H1 (cell line): ENCODE results near the gene ROBO2. TPM values are rescaled to one million over a fixed set of nuclear protein-coding genes. Genes with fewer than 3 reads are reported as not detected.

ENCODE experiments used
- CTCF ChIA-PET: fragments of 300-600 bp; sonication (Branson Sonifier 250); formaldehyde crosslinking; loops from one replicate; lab custom pipeline; 2021; ENCODE audit not compliant: partially characterized antibody; lab: Charles Lee
- POLR2A ChIA-PET: fragments of 300-600 bp; sonication (Branson Sonifier 250); formaldehyde crosslinking; loops from one replicate; lab custom pipeline; 2021; ENCODE audit warnings: inconsistent platforms; ENCODE audit not compliant: partially characterized antibody; lab: Charles Lee
- DNase-seq, 2 experiments: peaks; one replicate each; pipeline versions ENCODE4 v3.0.0 to v3.0.0-alpha.2; 2010 to 2022; ENCODE audit warnings: low spot score in 2 of 2, low read depth in 1 of 2, mixed read lengths in 1 of 2
- FAIRE-seq: peaks from 2 replicates; lab custom pipeline; 2011; peaks lifted over from hg19 to GRCh38; lab: Jason Lieb, UNC
- H2AFZ ChIP-seq: 2 replicates; pipeline ENCODE4 v1.8.1; 2012; ENCODE audit warnings: low read length, inconsistent platforms
- H2AK5ac ChIP-seq: 2 replicates; pipeline ENCODE4 v1.6.1; 2013; ENCODE audit warnings: low read depth, low read length
- H2BK120ac ChIP-seq: replicated peaks from 2 replicates; pipeline ENCODE3; 2013; ENCODE audit warnings: low read depth, low read length, inconsistent platforms
- H2BK12ac ChIP-seq: 2 replicates; pipeline ENCODE4 v1.6.1; 2013; ENCODE audit warnings: low read depth, low read length
- H2BK15ac ChIP-seq: 2 replicates; pipeline ENCODE4 v1.6.1; 2013; ENCODE audit warnings: low read length
- H2BK20ac ChIP-seq: 2 replicates; pipeline ENCODE4 v1.6.1; 2013; ENCODE audit warnings: low read length
- H2BK5ac ChIP-seq: 2 replicates; pipeline ENCODE4 v1.6.1; 2013; ENCODE audit warnings: low read depth, low read length
- H3K14ac ChIP-seq: 2 replicates; pipeline ENCODE4 v1.6.1; 2013; ENCODE audit warnings: inconsistent platforms; ENCODE audit not compliant: insufficient read length
- H3K18ac ChIP-seq: 2 replicates; pipeline ENCODE4 v1.6.1; 2013; ENCODE audit warnings: low read length; ENCODE audit errors: extremely low read depth
- H3K23ac ChIP-seq: 2 replicates; pipeline ENCODE4 v1.6.1; 2013; ENCODE audit warnings: inconsistent platforms; ENCODE audit not compliant: insufficient read length
- H3K23me2 ChIP-seq: 2 replicates; pipeline ENCODE4 v1.6.1; 2013; ENCODE audit warnings: low read depth, low read length
- H3K27ac ChIP-seq: 2 replicates; pipeline ENCODE4 v1.6.1; 2011; ENCODE audit warnings: low read depth, low read length, inconsistent platforms
- H3K27me3 ChIP-seq, 4 experiments: replicated peaks in 1 of 4; 1 replicate in 1 of 4; 2 replicates in 3 of 4; pipeline versions ENCODE4 v1.6.1 to v1.8.1; 2011 to 2013; ENCODE audit warnings: low read length in 3 of 4, mild to moderate bottlenecking in 3 of 4, inconsistent platforms in 2 of 4, mixed read lengths in 2 of 4, moderate library complexity in 1 of 4; ENCODE audit not compliant: control insufficient read depth in 3 of 4, insufficient read depth in 3 of 4; ENCODE audit errors: extremely low read depth in 1 of 4
- H3K36me3 ChIP-seq, 4 experiments: 2 replicates each; pipeline versions ENCODE4 v1.6.1 to v1.8.1; 2011 to 2013; ENCODE audit warnings: mild to moderate bottlenecking in 4 of 4, low read length in 3 of 4, moderate library complexity in 2 of 4, control low read depth in 1 of 4, inconsistent platforms in 1 of 4; ENCODE audit not compliant: insufficient read depth in 4 of 4, control insufficient read depth in 2 of 4
- H3K4ac ChIP-seq: replicated peaks from 2 replicates; pipeline ENCODE3; 2013; ENCODE audit warnings: low read length, low read depth, mixed read lengths, inconsistent platforms; ENCODE audit not compliant: insufficient read length
- H3K4me1 ChIP-seq, 4 experiments: replicated peaks in 1 of 4; 1 replicate in 1 of 4; 2 replicates in 3 of 4; pipeline versions ENCODE4 v1.6.1 to v1.8.1; 2011 to 2013; ENCODE audit warnings: low read length in 3 of 4, inconsistent platforms in 2 of 4, mixed read lengths in 1 of 4; ENCODE audit not compliant: insufficient read depth in 4 of 4, control insufficient read depth in 3 of 4
- H3K4me2 ChIP-seq, 2 experiments: 2 replicates each; pipeline versions ENCODE4 v1.6.1 to v1.8.1; 2011 to 2013; ENCODE audit warnings: low read depth in 2 of 2, low read length in 2 of 2, control low read depth in 1 of 2, inconsistent platforms in 1 of 2, mild to moderate bottlenecking in 1 of 2; ENCODE audit not compliant: insufficient read depth in 1 of 2
- H3K4me3 ChIP-seq, 4 experiments: fragments of 200-600, 300-600 bp in 1 of 4; sonication (generic), shearing (Covaris generic), sonication (Bioruptor Twin) in 1 of 4; 2 replicates each; pipeline versions ENCODE4 v1.5.1 to v1.8.1; 2011 to 2016; ENCODE audit warnings: low read length in 4 of 4, low read depth in 3 of 4, control low read depth in 2 of 4, inconsistent platforms in 2 of 4, mild to moderate bottlenecking in 2 of 4, mixed read lengths in 1 of 4, moderate library complexity in 1 of 4; ENCODE audit not compliant: insufficient read depth in 2 of 4; ENCODE audit errors: extremely low read depth in 1 of 4
- H3K56ac ChIP-seq: replicated peaks from 2 replicates; pipeline ENCODE3; 2013; ENCODE audit warnings: low read depth, mild to moderate bottlenecking, mixed read lengths, low read length, inconsistent platforms; ENCODE audit not compliant: insufficient read length
- H3K79me1 ChIP-seq: 2 replicates; pipeline ENCODE4 v1.6.1; 2013; ENCODE audit warnings: low read depth, low read length, control low read depth
- H3K79me2 ChIP-seq, 2 experiments: 2 replicates each; pipeline versions ENCODE4 v1.6.1 to v1.8.1; 2012 to 2013; ENCODE audit warnings: low read length in 2 of 2, mild to moderate bottlenecking in 2 of 2, inconsistent platforms in 1 of 2; ENCODE audit not compliant: insufficient read depth in 2 of 2, control insufficient read depth in 1 of 2
- H3K9ac ChIP-seq, 4 experiments: replicated peaks in 1 of 4; 1 replicate in 1 of 4; 2 replicates in 3 of 4; pipeline versions ENCODE4 v1.6.1 to v1.8.1; 2011 to 2013; ENCODE audit warnings: low read depth in 3 of 4, low read length in 3 of 4, control low read depth in 2 of 4, mild to moderate bottlenecking in 2 of 4, moderate library complexity in 2 of 4, inconsistent platforms in 1 of 4; ENCODE audit errors: extremely low read depth in 1 of 4
- H3K9me3 ChIP-seq, 2 experiments: 2 replicates each; pipeline versions ENCODE4 v1.6.1 to v1.8.1; 2012 to 2013; ENCODE audit warnings: mild to moderate bottlenecking in 2 of 2, moderate library complexity in 2 of 2, control low read depth in 1 of 2, inconsistent platforms in 1 of 2, low read depth in 1 of 2, low read length in 1 of 2, mixed read lengths in 1 of 2; ENCODE audit not compliant: insufficient read depth in 2 of 2
- H4K20me1 ChIP-seq, 2 experiments: replicated peaks in 1 of 2; 2 replicates each; pipeline versions ENCODE3 to v1.8.1; 2011 to 2013; ENCODE audit warnings: inconsistent platforms in 2 of 2, low read length in 2 of 2, mild to moderate bottlenecking in 1 of 2; ENCODE audit not compliant: insufficient read depth in 2 of 2, control insufficient read depth in 1 of 2
- H4K5ac ChIP-seq: 2 replicates; pipeline ENCODE4 v1.6.1; 2013; ENCODE audit warnings: low read length, low read depth, mixed read lengths, inconsistent platforms; ENCODE audit not compliant: insufficient read length
- H4K8ac ChIP-seq: 2 replicates; pipeline ENCODE4 v1.8.0; 2013; ENCODE audit warnings: mild to moderate bottlenecking, moderate library complexity, low read length, inconsistent platforms; ENCODE audit not compliant: insufficient read depth; ENCODE audit errors: extremely low read depth
- H4K91ac ChIP-seq: replicated peaks from 2 replicates; pipeline ENCODE3; 2013; ENCODE audit warnings: low read length, mixed read lengths, inconsistent platforms; ENCODE audit not compliant: insufficient read length
- CHD2 ChIP-seq: IDR thresholded peaks from 2 replicates; pipeline ENCODE4 v1.6.1; 2012; ENCODE audit warnings: low read length, improper control_type of control experiment
- FOSL1 ChIP-seq: IDR thresholded peaks from 2 replicates; pipeline ENCODE4 v1.6.1; 2011; ENCODE audit warnings: mild to moderate bottlenecking, low read depth, low read length, moderate library complexity; ENCODE audit not compliant: insufficient read depth
- GTF2F1 ChIP-seq: IDR thresholded peaks from 2 replicates; pipeline ENCODE4 v1.6.1; 2012; ENCODE audit warnings: low read depth, low read length, improper control_type of control experiment, borderline replicate concordance
- POLR2A ChIP-seq, 2 experiments: IDR thresholded peaks; 1 replicate in 1 of 2; 2 replicates in 1 of 2; pipeline ENCODE4 v1.6.1; 2011; ENCODE audit warnings: low read depth in 2 of 2, low read length in 2 of 2, mild to moderate bottlenecking in 2 of 2; ENCODE audit errors: control extremely low read depth in 1 of 2
- RBBP5 ChIP-seq: IDR thresholded peaks from 2 replicates; pipeline ENCODE4 v1.7.1; 2012; ENCODE audit warnings: low read depth, mild to moderate bottlenecking, inconsistent platforms, low read length, moderate library complexity, borderline replicate concordance
- SAP30 ChIP-seq: fragments of 300-600 bp; sonication (generic); IDR thresholded peaks from 2 replicates; pipeline ENCODE4 v1.7.1; 2012; ENCODE audit warnings: low read length, moderate library complexity, mild to moderate bottlenecking, inconsistent platforms; ENCODE audit not compliant: insufficient read depth, insufficient replicate concordance
- TEAD4 ChIP-seq: IDR thresholded peaks from 2 replicates; pipeline ENCODE4 v1.6.1; 2012; ENCODE audit warnings: low read depth, low read length, inconsistent platforms, mixed read lengths
- WGBS, 2 experiments: shearing (Covaris generic) in 1 of 2; methylation state at CpG; one replicate each; pipeline versions ENCODE4 v1.1.6 to v1.1.7; 2013 to 2015; ENCODE audit warnings: low lambda C conversion rate in 2 of 2, mixed read lengths in 2 of 2, inconsistent platforms in 1 of 2, low coverage in 1 of 2, missing lambda C conversion rate in 1 of 2; ENCODE audit not compliant: insufficient replicate concordance in 2 of 2, insufficient coverage in 1 of 2, insufficient read length in 1 of 2; ENCODE audit errors: extremely low coverage in 1 of 2, missing lambda C conversion rate in 1 of 2; 5-methylcytosine and 5-hydroxymethylcytosine counted together
- polyA plus RNA-seq, 7 experiments: library from polyadenylated mRNA; depleted of rRNA in 3 of 7; stranded (reverse) in 5 of 7; unstranded in 2 of 7; fragments of >200 nt in 5 of 7; fragments of 200-250 nt in 2 of 7; gene quantifications; 1 replicate in 5 of 7; 2 replicates in 1 of 7; 4 replicates in 1 of 7; pipeline versions ENCODE4 v1.2.1 to v1.2.3, GENCODE V29; 2011 to 2013; ENCODE audit warnings: missing spikeins in 2 of 7, mixed read lengths in 2 of 7
- total RNA-seq: library from RNA; stranded (reverse); fragmentation: NEBNext Ultra II Directional; extraction: Animal tissue kit (Norgen Biotek cat#: 25700); gene quantifications from 2 replicates; pipeline ENCODE4 v1.2.1, GENCODE V29; 2021

The ROBO2 gene
- total and polyA plus RNA-seq, 2 of the 8 experiments (the other 6 are each of a cell fraction or from before 2014, with no cell fraction given): 1.5 to 2.9 TPM

DNA sequence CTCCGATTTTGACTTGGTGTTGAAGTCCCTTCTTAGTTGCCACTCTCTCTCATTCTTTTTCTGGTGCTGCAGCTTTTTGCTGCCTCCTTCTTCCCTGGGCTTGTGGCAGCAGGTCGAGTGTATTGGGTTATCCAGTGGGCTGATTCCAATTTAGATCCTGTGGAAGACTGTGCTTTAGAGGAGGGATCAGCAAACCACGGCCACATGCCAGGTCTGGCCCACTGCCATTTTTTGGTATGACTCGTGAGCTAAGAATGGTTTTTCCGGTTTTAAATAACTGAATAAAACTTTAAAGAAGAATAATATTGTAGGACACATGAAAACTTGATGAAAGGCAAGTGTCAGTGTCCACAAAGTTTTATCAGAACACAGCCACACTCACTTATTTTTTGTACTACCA lies 330.5 kb downstream of the ROBO2 start:
- Histone ChIP-seq H3K4me3 (no peak overlapping the region), H3K4me2 (no peak overlapping the region), H3K36me3 (no peaks in the 10 kb centered on the region), H3K9ac (no peak overlapping the region), H3K79me2 (no peaks in the 10 kb centered on the region), H2AFZ (no peak overlapping the region), H3K23ac (no peak overlapping the region), H4K5ac (no peak overlapping the region), H3K18ac (no peak overlapping the region), H2BK12ac (no peak overlapping the region), H3K79me1 (no peaks in the 10 kb centered on the region), H2BK5ac (no peak overlapping the region), H2BK15ac (no peak overlapping the region), H3K23me2 (no peaks in the 10 kb centered on the region), H3K27ac (no peak overlapping the region), H3K56ac (no peak overlapping the region), H4K20me1 (no peaks in the 10 kb centered on the region), H4K8ac (no peak overlapping the region), H3K14ac (no peak overlapping the region), H2AK5ac (no peak overlapping the region), H3K4ac (no peak overlapping the region), H4K91ac (no peak overlapping the region), H3K4me1 (no peaks in the 10 kb centered on the region), H3K27me3 (no peaks in the 10 kb centered on the region), H2BK120ac (no peak overlapping the region), H3K9me3 (no peaks in the 10 kb centered on the region), H2BK20ac (no peak overlapping the region)
- ChIA-PET CTCF (interaction anchor here (1.8 kb wide), 1 partner anchor 50 kb away, joined by 4 read pairs; no protein-coding TSS in a partner anchor), POLR2A (no interaction called here)
- 87% methylated on average over 5 of the region's 5 CpGs; no CpG with 5 or more reads in 1 of the 2 experiments for WGBS, 2 experiments
- TF ChIP-seq SAP30: no peak
- no peak for TF ChIP-seq CHD2
- no peak for TF ChIP-seq TEAD4
- TF ChIP-seq RBBP5: no peak
- no peak for TF ChIP-seq POLR2A (IDR thresholded peaks at IDR 0.05; ENCODE audit: control extremely low read depth in 1 of 2, low read depth in 2 of 2, low read length in 2 of 2)
- TF ChIP-seq GTF2F1: no peak
- no peak for TF ChIP-seq FOSL1
- DNase-seq (no peak), FAIRE-seq (no peak)
